Measurements from ENCODE around the gene ZNF143.
"Not testable (repeated sequence)": the region's sequence is repeated elsewhere in the genome, so short reads cannot be mapped to it uniquely, and the experiment has no call there.

The ZNF143 gene

GRCh38 chr11:9460322-9461062 lies at the start of gene ZNF143:
Gene ZNF143, plus strand, starts transcription at chr11:9461012. Its CDS starts 10,297 bp downstream, at chr11:9471309.
- TF ChIP-seq, protein P1, sequence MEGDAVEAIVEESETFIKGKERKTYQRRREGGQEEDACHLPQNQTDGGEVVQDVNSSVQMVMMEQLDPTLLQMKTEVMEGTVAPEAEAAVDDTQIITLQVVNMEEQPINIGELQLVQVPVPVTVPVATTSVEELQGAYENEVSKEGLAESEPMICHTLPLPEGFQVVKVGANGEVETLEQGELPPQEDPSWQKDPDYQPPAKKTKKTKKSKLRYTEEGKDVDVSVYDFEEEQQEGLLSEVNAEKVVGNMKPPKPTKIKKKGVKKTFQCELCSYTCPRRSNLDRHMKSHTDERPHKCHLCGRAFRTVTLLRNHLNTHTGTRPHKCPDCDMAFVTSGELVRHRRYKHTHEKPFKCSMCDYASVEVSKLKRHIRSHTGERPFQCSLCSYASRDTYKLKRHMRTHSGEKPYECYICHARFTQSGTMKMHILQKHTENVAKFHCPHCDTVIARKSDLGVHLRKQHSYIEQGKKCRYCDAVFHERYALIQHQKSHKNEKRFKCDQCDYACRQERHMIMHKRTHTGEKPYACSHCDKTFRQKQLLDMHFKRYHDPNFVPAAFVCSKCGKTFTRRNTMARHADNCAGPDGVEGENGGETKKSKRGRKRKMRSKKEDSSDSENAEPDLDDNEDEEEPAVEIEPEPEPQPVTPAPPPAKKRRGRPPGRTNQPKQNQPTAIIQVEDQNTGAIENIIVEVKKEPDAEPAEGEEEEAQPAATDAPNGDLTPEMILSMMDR (conservative IDR thresholded peaks at IDR 0.05) = no peak
- peak; percentile 50 for TF ChIP-seq ZFX (IDR thresholded peaks at IDR 0.05)
- peak within 1 kb of the TSS; percentile 100 for H3K27ac ChIP-seq

DNA sequence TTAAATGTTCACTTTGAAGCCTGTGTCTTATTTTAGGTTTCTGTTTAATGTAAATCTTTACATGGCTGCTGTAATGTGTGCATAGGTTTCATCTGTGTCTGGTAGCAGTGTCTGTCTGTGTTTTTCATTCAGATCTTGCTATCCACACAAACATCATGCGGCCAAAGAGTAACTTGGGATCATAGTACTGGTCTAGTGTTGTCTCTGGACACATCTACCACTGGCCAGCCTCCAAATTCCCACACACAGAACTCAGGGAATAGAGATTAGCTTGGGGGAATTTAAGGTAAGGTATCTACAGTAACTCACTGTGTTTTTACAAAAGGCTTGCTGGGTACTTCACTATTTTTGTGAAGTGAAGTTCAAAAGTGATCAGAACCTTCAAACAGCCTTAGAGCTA lies 32.1 kb upstream of the ZNF143 start:
- H3K27ac ChIP-seq = no peak overlapping the region
- TF ChIP-seq, protein P1 (conservative IDR thresholded peaks at IDR 0.05) = no peak
- no peak for TF ChIP-seq ZFX (IDR thresholded peaks at IDR 0.05)

DNA sequence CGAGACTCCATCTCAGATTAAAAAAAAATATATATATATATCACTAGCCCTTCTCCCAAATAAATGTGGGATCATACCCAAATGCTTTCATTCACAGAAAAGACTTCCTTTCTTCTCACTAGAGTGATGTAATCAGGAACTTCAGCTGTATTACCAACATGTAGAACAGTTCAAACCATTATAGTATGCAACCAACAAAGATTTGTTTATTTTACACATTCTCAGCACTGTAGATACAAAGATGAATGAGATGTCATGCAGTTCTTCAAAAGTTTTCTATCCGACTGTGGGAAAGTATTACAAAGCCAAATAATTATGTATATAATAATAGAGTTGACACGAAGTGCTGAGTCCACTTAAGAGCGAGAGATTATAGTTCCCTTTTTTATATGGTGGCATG lies 22.2 kb upstream of the ZNF143 start:
- TF ChIP-seq, protein P1 (conservative IDR thresholded peaks at IDR 0.05) = no peak

DNA sequence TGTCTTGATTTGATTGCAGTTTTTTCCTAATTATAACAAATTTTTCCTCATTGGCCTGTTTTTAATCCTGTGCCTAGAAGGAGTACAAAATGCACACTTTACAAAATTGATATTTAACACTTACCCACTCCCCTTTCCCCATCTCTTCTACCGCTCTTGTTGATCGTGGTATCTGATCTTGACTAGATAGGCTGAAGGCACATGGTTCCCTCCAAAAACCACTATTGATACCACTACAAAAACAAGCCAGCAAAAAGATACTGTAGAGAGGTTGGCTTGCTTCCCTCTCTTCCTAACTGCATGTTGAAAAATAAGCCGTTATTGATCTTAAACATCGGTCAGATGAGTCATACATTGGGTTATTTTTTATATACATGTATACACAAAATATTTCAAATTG lies 14.6 kb upstream of the ZNF143 start:
- H3K27ac ChIP-seq = no peak overlapping the region
- TF ChIP-seq, protein P1 (conservative IDR thresholded peaks at IDR 0.05) = no peak
- no peak for TF ChIP-seq ZFX (IDR thresholded peaks at IDR 0.05)

More for the DNA sequence above, 22.2 kb upstream of the ZNF143 start:
- no peak overlapping the region for H3K27ac ChIP-seq

GRCh38 chr11:9448576-9449352 lies 12.0 kb upstream of the ZNF143 start:
- H3K27ac ChIP-seq = no peak overlapping the region
- TF ChIP-seq ZFX (IDR thresholded peaks at IDR 0.05) = no peak
- TF ChIP-seq, protein P1 (conservative IDR thresholded peaks at IDR 0.05) = no peak

DNA sequence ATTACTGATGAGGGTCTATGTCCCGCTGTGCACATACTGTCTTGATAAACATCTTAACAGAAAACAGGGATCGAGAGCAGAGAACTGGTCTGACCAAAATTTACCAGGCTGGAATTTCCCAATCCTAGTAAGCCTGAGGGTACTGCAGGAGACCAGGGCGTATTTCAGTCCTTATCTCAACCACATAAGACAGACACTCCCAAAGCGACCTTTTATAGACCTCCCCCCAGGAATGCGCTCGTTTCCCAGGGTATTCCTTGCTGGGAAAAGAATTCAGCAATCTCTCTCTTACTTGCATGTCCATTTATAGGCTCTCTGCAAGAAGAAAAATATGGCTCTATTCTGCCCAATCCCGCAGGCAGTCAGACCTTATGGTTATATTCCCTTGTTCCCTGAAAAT lies 8.8 kb upstream of the ZNF143 start:
- not testable (repeated sequence) for H3K27ac ChIP-seq

GRCh38 chr11:9455722-9456121 lies 5.1 kb upstream of the ZNF143 start:
- no peak overlapping the region for H3K27ac ChIP-seq
- TF ChIP-seq, protein P1 (conservative IDR thresholded peaks at IDR 0.05) = no peak
- no peak for TF ChIP-seq ZFX (IDR thresholded peaks at IDR 0.05)
